Heart left ventricle (tissue), 16 donors: ENCODE measurements around the gene ZNF492. TPM values are rescaled to one million over a fixed set of nuclear protein-coding genes. Genes with fewer than 3 reads are reported as not detected.
A peak's percentile ranks its signal among the peaks of the same experiment; 100 is the strongest.

ENCODE experiments used
- ATAC-seq, 4 donors: fragments of 200-7000 bp; cut with Tn5 transposase; one replicate each; pipeline ENCODE4 v1.9.1; 2020 to 2022; ENCODE audit warnings: moderate library complexity in 4 of 4, mild to moderate bottlenecking in 3 of 4, moderate number of reproducible peaks in 1 of 4
- DNase-seq, 5 donors: peaks; one replicate each; pipeline ENCODE4 v3.0.0-alpha.2; 2020
- H3K27ac ChIP-seq, 12 donors: fragments of 200-600 bp; sonication (generic) in 4 of 12; one replicate each; pipeline versions ENCODE4 v1.5.0 to v1.8.0; 2016 to 2022; ENCODE audit warnings: mild to moderate bottlenecking in 2 of 12
- H3K27me3 ChIP-seq, 9 donors: fragments of 200-600 bp; sonication (generic) in 2 of 9; one replicate each; pipeline versions ENCODE4 v1.5.1 to v1.8.0; 2016 to 2022; ENCODE audit warnings: mild to moderate bottlenecking in 3 of 9
- H3K36me3 ChIP-seq, 9 donors: fragments of 200-600 bp; sonication (generic) in 2 of 9; one replicate each; pipeline versions ENCODE4 v1.5.0 to v1.8.0; 2018 to 2022; ENCODE audit warnings: mild to moderate bottlenecking in 2 of 9
- H3K4me1 ChIP-seq, 12 donors: fragments of 200-600 bp; sonication (generic) in 4 of 12; one replicate each; pipeline versions ENCODE4 v1.5.0 to v1.8.0; 2016 to 2022; ENCODE audit warnings: mild to moderate bottlenecking in 3 of 12
- H3K4me3 ChIP-seq, 12 donors: fragments of 200-600 bp; sonication (generic) in 4 of 12; one replicate each; pipeline versions ENCODE4 v1.5.0 to v1.8.0; 2017 to 2022; ENCODE audit warnings: mild to moderate bottlenecking in 9 of 12, moderate library complexity in 4 of 12
- H3K9me3 ChIP-seq, 12 donors: fragments of 200-600 bp; sonication (generic) in 4 of 12; one replicate each; pipeline versions ENCODE4 v1.5.0 to v1.8.0; 2016 to 2022; ENCODE audit warnings: mild to moderate bottlenecking in 1 of 12
- CTCF ChIP-seq, 12 donors: fragments of 200-600 bp; sonication (generic) in 4 of 12; IDR thresholded peaks; one replicate each; pipeline versions ENCODE4 v1.5.0 to v1.8.0; 2018 to 2022; ENCODE audit warnings: antibody characterized with exemption in 12 of 12, mild to moderate bottlenecking in 5 of 12
- POLR2A ChIP-seq, 2 donors: fragments of 450-650 bp; IDR thresholded peaks; one replicate each; pipeline ENCODE4 v1.6.1; 2017; ENCODE audit warnings: antibody characterized with exemption in 2 of 2, mild to moderate bottlenecking in 2 of 2, moderate library complexity in 2 of 2
- WGBS, 4 donors: extraction: QIAGEN DNeasy Blood & Tissue Kit in 2 of 4; methylation state at CpG; one replicate each; pipeline versions ENCODE4 v1.1.5 to v1.1.7; 2013 to 2018; 5-methylcytosine and 5-hydroxymethylcytosine counted together
- intact Hi-C, 10 donors: fragments of 100-400 bp; cut with DNase I; formaldehyde crosslinking; loops; one replicate each; pipeline versions ENCODE4 v1.11.1 to v1.14.2; 2022
- polyA plus RNA-seq, 2 donors: library from polyadenylated mRNA; stranded (reverse); fragments of 200-250 nt; gene quantifications; one replicate each; pipeline ENCODE4 v1.2.3, GENCODE V29; 2013
- total RNA-seq, 9 donors: library from RNA; depleted of rRNA in 2 of 9; stranded (reverse); fragments of >200 nt in 2 of 9; fragmentation: NEBNext Ultra II Directional in 3 of 9; extraction: Animal tissue kit (Norgen Biotek cat#: 25700) in 3 of 9; gene quantifications; one replicate each; pipeline versions ENCODE4 v1.1.0 to v1.2.4, GENCODE V29; 2016 to 2023
- donor health status: ischemic (EF 13 %, LVEDD 7.1; RV severe dilation, severe dysfunction).
- donor health status: healthy with polysubstance abuse.
- donor health status: DM: no; HTN: yes; CAD: no.
- donor health status: DM: no; HTN: no; CAD: no.
- donor health status: ischemic (EF 25% LVEDD 6.9; RV normal size, moderate dysfunction).
- donor health status: ischemic (EF 25% LVEDD 5.7; RV mildly dilated, moderate dysfunction).
- donor health status: healthy.
- donor health status: DM: yes; HTN: yes; CAD: no.
- donor health status: ischemic (EF 35%, LVEDD 5.7; RV mildly dilated, moderate dysfunction).
- donor health status: nonischemic (EF 11% LVEDD 7.7; RV severe dilation, severe dysfunction).
- donor health status: DM: yes; HTN: yes; CAD: no.
- donor health status: PGD.
- donor health status: ischemic (EF 29% LVEDD 5.4; RV normal size, mild dysfunction).
- donor health status: nonischemic (EF 23%, LVEDD 6.1; RV moderate dilation, normal function).

The ZNF492 gene
- total and polyA plus RNA-seq, 11 donors, result 0.04 to 0.24 (median 0.13) TPM; not detected in 3

DNA sequence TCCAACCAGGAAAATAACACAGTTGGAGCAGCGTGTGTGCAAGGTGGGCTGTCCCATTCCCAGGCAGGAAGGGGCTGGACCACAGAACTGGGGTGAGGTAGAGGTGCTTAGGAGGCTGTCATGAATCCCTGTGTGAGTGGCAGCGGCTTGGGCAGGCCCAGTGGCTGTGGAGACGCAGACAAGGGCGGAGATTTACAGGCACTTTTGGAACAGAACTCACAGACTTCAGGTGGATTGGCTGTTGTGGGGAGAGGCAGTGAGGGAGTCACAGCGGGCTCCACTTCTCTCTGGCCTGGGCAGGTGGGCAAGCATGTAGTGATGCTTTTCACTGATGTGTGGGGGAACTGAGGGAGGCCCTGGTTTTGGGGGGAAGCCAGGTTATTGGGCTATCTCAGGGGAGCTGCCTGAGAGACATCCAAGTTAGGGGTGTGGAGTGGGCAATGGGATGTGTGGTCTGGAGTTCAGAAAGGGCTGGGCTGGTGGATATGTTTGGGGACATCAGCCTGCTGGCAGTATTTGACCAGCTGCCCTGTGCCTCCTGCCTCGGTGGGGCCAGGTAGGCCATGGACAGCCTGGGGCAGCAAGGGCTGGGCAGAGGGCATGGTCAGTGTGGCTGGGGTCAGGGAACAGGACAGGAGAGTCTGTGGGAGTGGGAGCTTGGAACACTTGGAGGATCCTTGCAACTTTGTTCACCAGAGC lies 27.0 kb upstream of the ZNF492 start:
- ATAC-seq, result no peak
- Histone ChIP-seq H3K4me3 (no peak overlapping the region), H3K4me1 (no peaks in the 10 kb centered on the region), H3K36me3 (no peaks in the 10 kb centered on the region), H3K27ac (no peak overlapping the region), H3K9me3 (peaks cover 0 to 7% (median 0%) of the 10 kb centered on the region in 12 donors), H3K27me3 (peaks cover 0 to 11% (median 0%) of the 10 kb centered on the region in 9 donors)
- TF ChIP-seq CTCF (IDR thresholded peaks at IDR 0.05) (no peak), POLR2A (IDR thresholded peaks at IDR 0.05) (no peak)
- 61 to 70% (median 68%) methylated on average over 6 of the region's 6 CpGs for WGBS, 4 donors
- DNase-seq, result peak in 1 of 5 donors; percentile 34
- intact Hi-C loops, result no loop called here

- no peak overlapping the region for H3K4me3 ChIP-seq
- H3K9me3 ChIP-seq, result peaks cover 0 to 7% (median 0%) of the 10 kb centered on the region in 12 donors
- DNase-seq (peak in 1 of 5 donors; percentile 22), ATAC-seq (no peak)
- intact Hi-C loops, result no loop called here
- 61 to 74% (median 69%) methylated on average over 15 to 18 of the region's 18 CpGs for WGBS, 4 donors
- H3K27me3 ChIP-seq, result peaks cover 0 to 3% (median 0%) of the 10 kb centered on the region in 9 donors
- H3K36me3 ChIP-seq, result no peaks in the 10 kb centered on the region
- H3K4me1 ChIP-seq, result no peaks in the 10 kb centered on the region
- H3K27ac ChIP-seq, result no peak overlapping the region
- TF ChIP-seq POLR2A (IDR thresholded peaks at IDR 0.05), result no peak
- no peak for TF ChIP-seq CTCF (IDR thresholded peaks at IDR 0.05)
These were observed 26.3 kb upstream of the ZNF492 start for GRCh38 chr19:22607653-22608430.

DNA sequence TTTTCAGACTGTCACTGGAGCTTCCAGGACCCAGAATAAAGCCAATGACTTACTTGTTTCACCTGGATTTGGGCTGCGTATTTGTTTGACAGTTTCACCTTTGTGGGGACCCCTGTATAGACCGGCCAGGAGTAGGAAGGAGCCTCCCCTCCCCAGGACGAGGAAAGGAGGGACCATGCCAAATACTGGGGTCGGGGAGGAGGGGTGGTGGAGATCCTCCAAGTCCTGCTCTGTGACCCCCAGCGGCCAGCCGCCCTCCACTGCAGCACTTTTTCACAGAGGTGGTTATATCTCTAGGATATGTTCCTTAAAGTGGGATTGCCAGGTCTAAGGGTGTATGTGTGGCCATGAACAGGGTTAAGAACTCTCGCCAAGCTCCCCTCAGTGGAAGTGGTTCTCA lies 25.7 kb upstream of the ZNF492 start:
- WGBS, 4 donors, result 71 to 89% (median 80%) methylated on average over 7 of the region's 7 CpGs
- no peak for TF ChIP-seq CTCF (IDR thresholded peaks at IDR 0.05)
- TF ChIP-seq POLR2A (IDR thresholded peaks at IDR 0.05), result no peak
- Histone ChIP-seq H3K36me3 (no peaks in the 10 kb centered on the region), H3K27me3 (no peaks in the 10 kb centered on the region), H3K27ac (no peak overlapping the region), H3K4me1 (no peaks in the 10 kb centered on the region), H3K9me3 (peaks cover 0 to 7% (median 0%) of the 10 kb centered on the region in 12 donors), H3K4me3 (no peak overlapping the region)
- ATAC-seq (no peak), DNase-seq (peak in 1 of 5 donors; percentile 52)
- intact Hi-C loops, result no loop called here

DNA sequence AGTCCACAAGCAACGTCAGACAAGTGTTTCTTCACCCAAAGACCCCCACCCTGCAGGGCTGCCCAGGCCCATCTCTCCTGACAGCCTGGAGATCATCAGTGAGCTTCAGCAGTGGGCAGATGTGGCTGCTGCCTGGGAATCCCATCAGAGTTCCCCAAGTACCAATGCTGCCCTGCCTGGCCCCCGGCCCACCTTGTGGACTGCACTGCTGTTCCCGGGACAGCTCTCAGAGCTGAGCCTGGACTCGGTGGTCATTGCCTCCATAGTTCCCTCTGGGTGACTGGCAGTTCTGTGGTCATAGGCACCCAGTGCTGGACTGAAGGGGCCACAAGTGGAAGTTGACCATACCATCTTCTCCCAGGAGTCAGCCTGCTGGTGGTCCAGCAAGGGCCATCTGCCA lies 24.5 kb upstream of the ZNF492 start:
- intact Hi-C loops, result no loop called here
- Histone ChIP-seq H3K27ac (no peak overlapping the region), H3K4me1 (no peaks in the 10 kb centered on the region), H3K9me3 (peaks cover 0 to 7% (median 0%) of the 10 kb centered on the region in 12 donors), H3K4me3 (no peak overlapping the region), H3K27me3 (no peaks in the 10 kb centered on the region), H3K36me3 (no peaks in the 10 kb centered on the region)
- peak in 1 of 5 donors; percentile 20 for DNase-seq
- no peak for ATAC-seq
- TF ChIP-seq CTCF (IDR thresholded peaks at IDR 0.05) (no peak), POLR2A (IDR thresholded peaks at IDR 0.05) (no peak)
- WGBS, 4 donors, result 51 to 75% (median 68%) methylated on average over 4 of the region's 4 CpGs
